Upper lobe of left lung (tissue), 6 donors: ENCODE measurements around the gene RACGAP1. TPM values are rescaled to one million over a fixed set of nuclear protein-coding genes. Genes with fewer than 3 reads are reported as not detected.

Source experiments
- ATAC-seq, 2 donors: fragments of 200-7000 bp; cut with Tn5 transposase; one replicate each; pipeline ENCODE4 v1.9.1; 2022; ENCODE audit warnings: mild to moderate bottlenecking in 2 of 2, moderate library complexity in 2 of 2; ENCODE audit not compliant: low FRiP score in 2 of 2
- DNase-seq, 2 donors: peaks; one replicate each; pipeline ENCODE4 v3.0.0-alpha.2; 2019 to 2020
- H3K27ac ChIP-seq, 4 donors: fragments of 200-600 bp; sonication (generic); one replicate each; pipeline ENCODE4 v1.5.1; 2016 to 2019
- H3K27me3 ChIP-seq, 4 donors: fragments of 200-600 bp; sonication (generic); one replicate each; pipeline ENCODE4 v1.5.1; 2017 to 2019
- H3K36me3 ChIP-seq, 4 donors: fragments of 200-600 bp; sonication (generic); one replicate each; pipeline ENCODE4 v1.5.1; 2016 to 2019
- H3K4me1 ChIP-seq, 4 donors: fragments of 200-600 bp; sonication (generic); one replicate each; pipeline ENCODE4 v1.5.1; 2018 to 2019
- H3K4me3 ChIP-seq, 4 donors: fragments of 200-600 bp; sonication (generic); one replicate each; pipeline ENCODE4 v1.5.1; 2017 to 2019; ENCODE audit warnings: mild to moderate bottlenecking in 2 of 4, moderate library complexity in 1 of 4
- H3K9me3 ChIP-seq, 4 donors: fragments of 200-600 bp; sonication (generic); one replicate each; pipeline ENCODE4 v1.5.1; 2018 to 2019
- CTCF ChIP-seq, 6 experiments: fragments of 450-650 bp in 4 of 6; fragments of 200-600 bp in 2 of 6; sonication (generic) in 2 of 6; IDR thresholded peaks; one replicate each; pipeline ENCODE4 v1.5.1; 2016 to 2019; ENCODE audit warnings: antibody characterized with exemption in 6 of 6
- EP300 ChIP-seq, 4 donors: sonication (generic); formaldehyde crosslinking; IDR thresholded peaks; one replicate each; pipeline ENCODE4 v1.5.1; 2017; ENCODE audit warnings: antibody characterized with exemption in 4 of 4, control low read depth in 2 of 4
- POLR2A ChIP-seq, 4 donors: fragments of 450-650 bp; IDR thresholded peaks; one replicate each; pipeline ENCODE4 v1.5.1; 2016 to 2017; ENCODE audit warnings: antibody characterized with exemption in 4 of 4, mild to moderate bottlenecking in 2 of 4
- POLR2AphosphoS5 ChIP-seq, 2 donors: sonication (generic); formaldehyde crosslinking; IDR thresholded peaks; one replicate each; pipeline ENCODE4 v1.5.1; 2017; ENCODE audit warnings: antibody characterized with exemption in 2 of 2
- WGBS, 2 donors: methylation state at CpG; one replicate each; pipeline ENCODE4 v1.1.5; 2017 to 2018; 5-methylcytosine and 5-hydroxymethylcytosine counted together
- total RNA-seq, 6 donors: library from RNA; depleted of rRNA in 4 of 6; stranded (reverse); fragments of >200 nt in 4 of 6; gene quantifications; one replicate each; pipeline versions ENCODE4 v1.1.0 to v1.2.1, GENCODE V29; 2016 to 2021
- donor health status: DM: no; HTN: no; CAD: no; lungs with moderate emphysema.
- donor health status: DM: no; HTN: yes; CAD: no; lungs with severe emphysema.

The RACGAP1 gene
- total RNA-seq, 6 donors from 2014 or later: 10.3 to 22.4 (median 18.4) TPM

DNA sequence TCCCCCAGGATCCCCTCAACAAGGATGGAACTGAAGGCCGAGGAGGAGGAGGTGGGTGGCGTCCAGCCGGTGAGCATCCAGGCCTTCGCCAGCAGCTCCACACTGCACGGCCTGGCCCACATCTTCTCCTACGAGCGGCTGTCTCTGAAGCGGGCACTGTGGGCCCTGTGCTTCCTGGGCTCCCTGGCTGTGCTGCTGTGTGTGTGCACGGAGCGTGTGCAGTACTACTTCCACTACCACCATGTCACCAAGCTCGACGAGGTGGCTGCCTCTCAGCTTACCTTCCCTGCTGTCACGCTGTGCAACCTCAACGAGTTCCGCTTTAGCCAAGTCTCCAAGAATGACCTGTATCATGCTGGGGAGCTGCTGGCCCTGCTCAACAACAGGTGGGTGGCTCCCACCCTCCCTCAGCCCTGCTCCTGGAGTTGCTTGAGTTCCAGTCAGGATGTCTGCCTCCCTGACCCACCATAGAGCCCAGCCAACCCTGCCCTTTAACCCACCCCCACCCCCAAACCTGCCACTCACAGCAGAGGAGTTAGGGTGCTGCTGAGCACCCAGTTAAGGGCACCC is 33.5 kb upstream of the RACGAP1 start:
- Histone ChIP-seq H3K27ac (no peak overlapping the region), H3K4me1 (peaks cover 20 to 30% (median 23%) of the 10 kb centered on the region in 4 donors), H3K9me3 (no peaks in the 10 kb centered on the region), H3K27me3 (peaks cover 0 to 19% (median 6%) of the 10 kb centered on the region in 4 donors), H3K36me3 (no peaks in the 10 kb centered on the region), H3K4me3 (no peak overlapping the region)
- TF ChIP-seq EP300 (IDR thresholded peaks at IDR 0.05): no peak
- no peak for TF ChIP-seq POLR2A (IDR thresholded peaks at IDR 0.05)
- TF ChIP-seq POLR2AphosphoS5 (IDR thresholded peaks at IDR 0.05): no peak
- TF ChIP-seq CTCF (IDR thresholded peaks at IDR 0.05): no peak
- no peak for ATAC-seq
- peak in 1 of 2 donors; percentile 58 for DNase-seq
- WGBS, 2 donors: 80 to 95% methylated on average over 4 to 15 of the region's 15 CpGs

DNA sequence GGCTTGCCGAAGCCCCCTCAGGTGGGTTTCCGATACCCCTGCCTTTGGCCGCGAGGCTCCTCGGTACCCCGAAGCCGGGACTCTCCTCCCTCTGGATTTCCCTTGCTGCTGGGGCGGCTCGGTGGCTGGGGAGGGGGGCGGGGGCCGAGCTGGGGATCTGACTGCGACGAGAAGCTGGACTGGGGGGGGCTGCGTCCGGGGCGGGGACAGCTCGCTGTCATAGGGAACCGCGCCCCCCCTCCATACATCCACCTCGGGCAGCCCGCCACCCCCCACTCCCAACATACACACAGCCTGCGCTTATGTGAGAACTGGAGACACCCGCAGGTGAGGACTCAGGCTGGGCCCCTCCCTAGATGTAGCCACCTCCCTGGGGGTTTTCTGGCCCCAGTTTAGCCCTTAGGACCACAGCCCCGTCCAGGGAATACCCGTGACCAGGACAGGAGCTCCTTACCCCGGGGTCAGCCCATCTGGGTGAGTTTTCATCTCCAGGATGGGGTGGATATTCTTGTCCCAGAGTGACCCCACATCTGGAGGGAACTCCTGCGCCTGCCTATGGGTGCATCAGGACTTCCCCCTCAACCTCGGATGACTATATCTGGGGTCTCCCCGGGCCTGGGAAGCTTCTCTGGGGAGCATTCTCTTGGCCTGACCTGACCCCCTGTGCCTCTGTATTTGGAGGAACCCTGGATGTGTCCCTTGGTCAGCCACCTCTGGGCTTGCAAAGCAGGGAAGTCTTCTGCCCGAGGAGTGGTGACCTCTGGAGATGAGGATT is 32.8 kb upstream of the RACGAP1 start:
- Histone ChIP-seq H3K9me3 (no peaks in the 10 kb centered on the region), H3K4me3 (peak overlapping the region in 3 of 4 donors; percentile 58 to 75 (median 62)), H3K4me1 (peaks cover 20 to 30% (median 23%) of the 10 kb centered on the region in 4 donors), H3K36me3 (no peaks in the 10 kb centered on the region), H3K27me3 (peaks cover 0 to 19% (median 6%) of the 10 kb centered on the region in 4 donors), H3K27ac (no peak overlapping the region)
- ATAC-seq (no peak), DNase-seq (no peak)
- TF ChIP-seq POLR2AphosphoS5 (IDR thresholded peaks at IDR 0.05) (no peak), CTCF (IDR thresholded peaks at IDR 0.05) (no peak), POLR2A (IDR thresholded peaks at IDR 0.05) (no peak), EP300 (IDR thresholded peaks at IDR 0.05) (no peak)
- WGBS, 2 donors: 37 to 80% methylated on average over 3 to 19 of the region's 30 CpGs

DNA sequence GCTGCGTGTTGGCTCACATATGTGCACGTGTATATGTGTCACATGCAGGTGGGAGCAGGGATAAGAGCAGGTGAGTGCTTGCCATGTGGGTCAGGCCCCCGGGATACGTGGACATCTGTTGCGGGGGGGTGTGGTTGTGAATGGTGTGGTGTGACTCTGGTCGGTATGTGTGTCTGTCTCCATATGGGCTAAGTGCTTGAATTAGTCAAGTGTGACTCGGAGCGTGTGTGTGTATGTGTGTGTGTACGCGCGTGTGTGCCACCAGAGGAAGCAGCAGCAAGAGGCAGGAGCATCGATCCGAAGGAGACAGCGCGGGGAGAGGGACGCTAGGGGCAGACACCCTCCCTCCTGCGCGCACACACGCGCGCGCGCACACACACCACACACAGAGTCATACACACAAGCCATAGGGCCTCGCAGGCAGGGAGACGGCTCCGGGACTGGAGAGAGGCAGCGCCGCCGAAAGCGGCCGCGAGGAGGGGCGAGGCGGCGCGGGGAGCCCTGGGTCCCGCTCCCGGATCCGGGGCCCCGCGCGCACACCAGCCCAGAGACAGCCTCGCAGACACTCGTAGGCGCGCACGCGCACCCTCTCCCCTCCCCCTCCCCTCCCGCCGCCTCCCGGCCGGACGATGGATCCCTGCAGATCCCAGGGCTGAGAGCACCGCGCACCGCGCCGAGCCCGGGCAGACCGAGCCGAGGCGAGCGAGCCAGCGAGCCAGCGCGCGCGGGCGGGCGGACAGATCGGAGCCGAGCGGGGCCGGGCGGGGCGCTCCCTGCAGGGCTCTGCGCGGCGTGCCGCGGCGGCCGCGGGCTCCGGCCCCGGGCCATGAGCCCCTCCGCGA is 31.9 kb upstream of the RACGAP1 start, which contains the start of gene ASIC1:
Gene ASIC1, plus strand, starts transcription at position 597 of the 842 bp plus-strand sequence. CDS start 1,171 bp downstream, outside the sequence.
- Histone ChIP-seq H3K27ac (peak within 1 kb of the TSS in 1 of 4 donors; percentile 44), H3K4me3 (peak within 1 kb of the TSS; percentile 43 to 75 (median 60)), H3K9me3 (no peaks in the 10 kb centered on the region), H3K36me3 (no peaks in the 10 kb centered on the region), H3K27me3 (peaks cover 0 to 19% (median 6%) of the 10 kb centered on the region in 4 donors), H3K4me1 (peaks cover 20 to 30% (median 23%) of the 10 kb centered on the region in 4 donors)
- 1 to 2% methylated on average over 11 to 41 of the region's 88 CpGs for WGBS, 2 donors
- ATAC-seq (peak in 1 of 2 donors; percentile 88), DNase-seq (peak; percentile 54 to 94)
- TF ChIP-seq POLR2AphosphoS5 (IDR thresholded peaks at IDR 0.05) (no peak), CTCF (IDR thresholded peaks at IDR 0.05) (peak in 3 of 6 experiments; percentile 20 to 29 (median 24)), EP300 (IDR thresholded peaks at IDR 0.05) (no peak), POLR2A (IDR thresholded peaks at IDR 0.05) (no peak)

GRCh38 chr12:50056639-50056976 is 31.3 kb upstream of the RACGAP1 start:
- peaks cover 0 to 19% (median 6%) of the 10 kb centered on the region in 4 donors for H3K27me3 ChIP-seq
- no peaks in the 10 kb centered on the region for H3K9me3 ChIP-seq
- peak overlapping the region in 2 of 4 donors; percentile 62 to 75 for H3K4me3 ChIP-seq
- no peak for ATAC-seq
- TF ChIP-seq POLR2A (IDR thresholded peaks at IDR 0.05): no peak
- no peak for TF ChIP-seq POLR2AphosphoS5 (IDR thresholded peaks at IDR 0.05)
- no peak for TF ChIP-seq CTCF (IDR thresholded peaks at IDR 0.05)
- no peak for TF ChIP-seq EP300 (IDR thresholded peaks at IDR 0.05)
- 8 to 20% methylated on average over 3 of the region's 3 CpGs for WGBS, 2 donors
- no peaks in the 10 kb centered on the region for H3K36me3 ChIP-seq
- peaks cover 22 to 31% (median 25%) of the 10 kb centered on the region in 4 donors for H3K4me1 ChIP-seq
- no peak for DNase-seq
- no peak overlapping the region for H3K27ac ChIP-seq
